HG02938 (cell line): Measurements from ENCODE around the gene SRGAP2B.
"Not testable (repeated sequence)": the region's sequence is repeated elsewhere in the genome, so short reads cannot be mapped to it uniquely, and the experiment has no call there.

Experiments used
- ATAC-seq: cut with Tn5 transposase; IDR thresholded peaks from one replicate; pipeline ENCODE4 v1.9.1; 2021; ENCODE audit warnings: mild to moderate bottlenecking, moderate library complexity; ENCODE audit not compliant: unreplicated experiment

SRGAP2B gene

DNA sequence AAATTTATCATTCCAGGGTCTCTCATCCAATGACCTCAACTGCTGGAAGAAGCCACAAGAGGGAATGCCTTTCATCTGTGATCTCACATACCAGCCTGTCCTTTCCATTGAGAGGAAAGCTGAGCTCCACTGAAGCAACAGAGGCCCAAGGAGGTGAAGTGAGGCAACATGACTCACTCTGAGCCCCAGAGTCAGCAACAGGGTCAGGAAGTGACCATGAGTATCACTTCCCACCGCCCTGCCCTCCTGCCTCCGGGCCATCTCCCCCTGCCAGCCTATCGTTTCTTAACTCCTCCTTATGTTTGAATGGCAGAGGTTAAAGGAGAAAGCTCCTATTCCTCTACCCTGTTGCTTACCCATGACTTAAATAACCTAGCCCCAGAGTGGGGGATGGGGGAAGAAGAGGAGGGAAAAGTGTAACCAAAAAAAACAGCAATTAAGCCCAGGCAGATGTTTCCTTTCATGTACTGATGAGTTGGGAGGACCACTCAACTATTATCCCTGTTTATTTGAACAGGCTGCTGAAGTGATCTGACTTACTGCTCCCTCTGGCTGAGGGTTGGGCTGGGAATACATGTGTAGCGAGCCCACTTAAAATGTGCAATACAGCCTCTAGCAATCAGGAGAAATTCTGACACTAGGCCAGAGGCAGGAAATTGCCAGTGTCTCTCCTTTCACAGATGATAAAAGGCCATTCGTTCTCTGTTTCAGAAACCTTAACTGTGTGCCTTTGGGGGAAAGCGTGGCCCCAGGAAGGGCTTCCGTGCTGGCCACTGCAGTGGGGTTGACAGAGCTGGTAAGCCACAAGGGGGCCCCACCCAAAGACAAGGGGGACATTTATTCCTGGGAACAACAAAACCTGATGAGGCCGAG lies 177.7 kb downstream of the SRGAP2B start:
- ATAC-seq: not testable (repeated sequence)

DNA sequence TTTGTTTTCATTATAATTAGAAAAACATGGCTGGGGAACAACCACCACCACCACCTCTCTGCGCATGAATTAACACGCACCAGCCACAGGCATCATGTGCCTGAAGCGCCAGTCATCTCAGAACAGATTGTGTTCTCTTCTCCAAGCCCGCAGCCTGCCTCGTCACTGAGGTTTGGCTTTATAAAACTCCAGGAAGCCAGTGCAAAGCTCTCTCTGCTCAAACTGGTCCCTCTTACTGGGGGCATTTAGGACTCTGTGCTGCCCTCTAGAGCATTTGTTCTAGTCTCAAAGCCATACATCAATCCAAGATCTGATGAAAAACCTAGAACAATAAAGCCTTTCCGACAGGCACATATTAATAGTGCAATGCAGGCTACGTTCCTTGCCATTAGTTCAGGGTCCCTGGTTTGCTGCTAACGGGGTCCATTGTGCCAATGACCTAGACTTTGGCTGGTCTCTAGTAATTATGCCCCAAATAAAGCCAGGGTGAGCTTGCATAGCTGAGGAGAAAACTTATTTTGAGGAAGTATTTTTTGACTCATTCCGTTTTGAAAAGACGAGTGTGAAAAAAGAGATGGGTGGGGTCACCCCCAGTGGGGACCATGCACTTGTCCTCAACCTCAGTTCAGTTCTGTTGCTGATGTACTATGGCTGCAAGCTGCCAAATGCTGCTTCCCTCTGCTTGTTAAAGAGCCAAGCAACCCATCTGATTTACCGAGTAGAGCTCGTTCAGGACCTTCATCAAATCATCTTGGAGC lies 181.0 kb downstream of the SRGAP2B start:
- ATAC-seq: peak; percentile 48

DNA sequence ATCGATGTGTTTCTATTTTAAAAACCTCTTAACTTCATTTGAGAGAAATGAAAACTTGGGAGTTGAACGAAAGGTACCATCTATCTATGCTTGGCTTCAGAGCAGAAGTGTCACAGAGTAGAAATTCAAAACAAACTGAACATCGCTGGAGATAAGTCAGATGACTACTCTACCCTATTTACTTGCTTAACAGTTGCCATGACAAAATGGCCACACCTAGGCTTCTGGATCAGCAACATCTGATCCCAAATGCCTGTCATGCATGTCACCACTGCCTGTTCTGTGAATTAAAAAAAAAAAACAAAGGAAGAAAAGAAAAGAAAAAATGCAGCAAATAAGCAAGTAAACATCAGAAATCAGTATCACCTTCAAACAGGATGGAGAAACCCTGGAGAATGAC lies 181.7 kb downstream of the SRGAP2B start:
- ATAC-seq: not testable (repeated sequence)

DNA sequence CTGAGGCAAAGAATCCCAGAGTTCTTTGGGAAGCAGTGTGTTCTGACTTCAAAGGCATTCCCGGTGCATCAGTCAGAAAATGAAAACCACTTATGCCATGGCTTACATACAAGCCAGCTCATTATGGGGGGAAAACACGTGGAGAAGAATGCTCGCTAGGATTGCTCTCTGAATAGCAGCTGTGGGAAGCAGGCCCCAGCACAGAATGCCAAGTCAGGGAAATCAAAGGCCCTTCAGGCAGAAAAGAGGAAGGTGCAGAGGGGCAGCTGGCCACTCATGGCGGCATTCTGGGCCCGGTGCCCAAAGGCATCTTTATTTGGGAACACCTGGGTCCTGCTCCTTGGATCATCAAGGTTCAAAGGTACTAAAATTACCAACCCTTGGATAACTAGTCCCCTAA lies 184.4 kb downstream of the SRGAP2B start:
- ATAC-seq: not testable (repeated sequence)

DNA sequence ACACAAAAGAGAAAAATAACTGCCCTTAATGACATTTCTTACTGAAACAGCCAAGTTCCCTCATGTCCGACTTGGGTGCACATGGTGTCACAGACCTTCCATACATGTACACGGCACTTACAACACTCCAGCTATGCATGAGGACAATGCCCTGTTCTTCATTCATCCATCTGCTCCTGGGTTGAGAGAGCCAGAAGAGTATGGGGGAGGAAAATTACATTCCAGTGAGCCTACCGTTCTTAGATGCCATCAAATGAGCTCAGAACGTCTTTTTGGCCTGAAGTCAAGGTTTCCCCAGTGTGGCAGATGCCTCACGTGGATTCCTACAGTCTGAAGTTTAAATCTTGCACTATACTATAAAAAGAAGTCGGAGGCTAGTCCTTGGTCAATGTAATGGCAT lies 194.3 kb downstream of the SRGAP2B start:
- ATAC-seq: not testable (repeated sequence)

DNA sequence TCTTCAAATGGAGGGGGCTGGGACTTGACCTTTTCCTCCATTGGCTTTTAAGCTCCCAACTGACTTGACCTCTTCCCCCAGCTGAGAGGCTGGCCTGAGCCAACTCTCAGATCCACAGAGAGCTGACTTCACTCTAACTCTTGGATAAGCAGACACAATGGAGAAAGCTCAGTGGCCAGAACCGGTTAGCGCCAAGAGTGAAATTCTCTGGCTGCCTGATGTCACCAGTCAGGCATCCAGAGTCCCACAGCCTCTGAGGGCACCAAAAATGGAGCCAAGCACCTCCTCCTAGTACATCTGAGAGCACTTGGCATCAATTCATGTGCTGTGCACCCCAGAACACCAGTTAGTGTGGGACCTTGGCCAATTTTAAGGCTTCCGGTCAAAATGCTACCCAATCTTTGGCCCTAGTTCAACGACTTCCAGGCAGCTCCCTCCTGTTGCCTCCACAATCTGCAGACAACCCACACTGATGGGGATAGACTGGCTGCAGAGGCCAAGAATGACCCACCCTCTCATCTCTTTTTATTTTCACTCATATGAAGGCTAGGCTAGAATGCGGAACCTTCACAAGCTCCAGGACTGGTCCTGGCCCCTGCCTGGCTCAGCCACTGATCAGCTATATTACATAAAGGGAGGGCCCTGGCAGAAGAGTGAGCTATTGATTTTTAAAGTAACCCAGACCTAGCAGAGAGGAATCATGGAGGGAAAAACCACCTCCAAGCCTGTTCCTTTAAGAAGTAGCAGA lies 200.5 kb downstream of the SRGAP2B start:
- not testable (repeated sequence) for ATAC-seq

DNA sequence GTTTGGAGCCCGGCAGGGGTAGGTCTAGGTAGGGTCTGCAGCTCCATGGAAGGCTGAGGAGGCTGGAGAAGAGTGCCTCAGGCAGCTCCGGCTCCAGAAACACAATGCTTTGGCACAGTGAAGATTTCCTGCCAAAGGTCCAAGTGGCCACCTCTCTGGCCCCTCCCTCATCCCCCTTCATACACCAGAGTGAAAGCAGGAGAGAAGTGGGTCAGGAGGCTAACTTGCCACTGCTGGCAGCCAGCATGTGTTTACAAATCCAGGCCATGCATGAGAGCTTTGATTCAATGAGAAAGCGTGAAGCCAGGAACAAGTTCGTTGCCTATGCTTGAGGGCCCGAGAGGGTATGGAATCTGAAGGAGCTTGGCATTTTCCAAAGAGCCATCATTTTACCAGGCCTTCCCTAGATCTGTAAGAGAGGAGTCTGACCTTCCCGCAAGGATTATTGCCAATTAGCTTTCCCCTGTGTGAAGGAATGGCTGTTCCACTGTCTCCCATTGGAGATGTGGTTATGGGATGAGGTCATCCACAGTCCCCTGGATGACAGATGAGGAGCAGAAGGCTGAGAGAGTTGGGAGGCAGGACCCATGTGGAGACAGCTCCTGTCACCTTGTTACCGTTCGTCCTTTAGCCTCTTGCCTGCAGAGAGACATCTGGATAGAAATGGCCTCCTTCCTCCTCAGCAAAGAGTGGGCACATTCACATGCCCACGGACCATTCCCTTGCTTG lies 201.3 kb downstream of the SRGAP2B start:
- not testable (repeated sequence) for ATAC-seq

DNA sequence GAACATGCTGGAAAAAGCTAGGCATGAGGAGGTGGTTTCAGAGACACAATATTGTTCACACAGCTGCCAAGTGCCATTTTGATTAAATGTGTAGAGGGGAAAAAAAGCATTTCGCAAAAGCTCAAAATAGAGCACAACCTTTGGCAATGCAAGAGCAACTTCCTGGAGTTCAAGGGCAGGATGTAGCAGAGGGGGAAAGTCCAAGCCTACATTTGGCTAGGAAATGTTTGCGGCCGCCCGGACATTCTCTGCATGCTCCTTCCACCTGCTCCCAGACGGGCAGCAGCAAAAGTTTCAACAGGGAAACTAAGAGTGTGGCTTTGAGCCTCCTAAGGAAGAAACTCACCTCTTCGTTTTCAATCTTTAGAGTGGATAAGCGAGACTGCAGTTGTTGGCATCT lies 202.1 kb downstream of the SRGAP2B start:
- ATAC-seq: not testable (repeated sequence)

DNA sequence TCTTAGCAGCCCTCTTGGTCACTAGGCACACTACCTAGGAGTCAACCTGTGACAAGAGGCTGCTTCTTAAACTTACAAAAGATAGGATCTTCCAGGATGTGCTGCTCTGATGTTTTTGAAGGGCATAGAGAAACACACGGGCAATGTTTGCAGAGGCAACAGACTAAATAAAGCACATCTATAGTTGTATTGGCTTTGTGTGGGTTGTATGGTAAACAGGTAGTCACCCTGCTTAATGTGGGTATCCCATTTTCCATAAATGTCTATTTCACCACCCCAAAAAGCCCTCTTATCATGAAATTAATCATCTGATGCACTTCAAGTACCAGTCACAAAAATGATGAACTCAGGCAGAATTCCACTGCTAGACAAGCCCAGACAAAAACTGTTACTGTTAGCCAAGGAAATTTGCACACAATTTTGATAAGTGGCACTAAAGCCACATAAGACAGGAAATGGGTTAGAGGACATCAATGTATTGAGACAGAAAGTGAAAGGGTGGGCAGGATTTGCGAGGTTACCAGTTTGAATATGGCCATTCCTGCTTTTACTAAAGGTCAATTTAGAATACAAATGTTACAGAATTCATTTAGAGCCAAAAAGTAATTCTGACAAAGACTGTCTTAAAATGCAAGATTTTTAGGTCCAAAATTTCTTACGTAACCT lies 205.5 kb downstream of the SRGAP2B start:
- not testable (repeated sequence) for ATAC-seq

DNA sequence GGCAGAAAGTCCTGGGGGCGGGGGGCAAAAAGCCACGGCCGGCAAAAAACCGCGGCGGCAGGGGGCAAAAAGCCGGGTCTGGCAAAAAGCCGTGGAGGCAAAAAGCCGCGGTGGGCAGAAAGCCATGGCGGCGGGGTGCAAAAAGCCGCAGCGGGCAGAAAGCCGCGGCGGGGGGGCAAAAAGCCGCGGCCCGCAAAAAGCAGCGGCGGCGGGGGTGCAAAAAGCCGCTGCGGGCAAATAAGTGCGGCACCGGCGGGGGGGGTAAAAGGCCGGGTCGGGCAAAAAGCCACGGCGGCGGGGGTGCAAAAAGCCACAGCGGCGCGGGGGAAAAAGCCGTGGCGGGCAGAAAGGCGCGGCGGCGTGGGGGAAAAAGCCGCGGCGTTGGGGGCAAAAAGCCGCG lies 212.1 kb downstream of the SRGAP2B start:
- ATAC-seq: not testable (repeated sequence)

DNA sequence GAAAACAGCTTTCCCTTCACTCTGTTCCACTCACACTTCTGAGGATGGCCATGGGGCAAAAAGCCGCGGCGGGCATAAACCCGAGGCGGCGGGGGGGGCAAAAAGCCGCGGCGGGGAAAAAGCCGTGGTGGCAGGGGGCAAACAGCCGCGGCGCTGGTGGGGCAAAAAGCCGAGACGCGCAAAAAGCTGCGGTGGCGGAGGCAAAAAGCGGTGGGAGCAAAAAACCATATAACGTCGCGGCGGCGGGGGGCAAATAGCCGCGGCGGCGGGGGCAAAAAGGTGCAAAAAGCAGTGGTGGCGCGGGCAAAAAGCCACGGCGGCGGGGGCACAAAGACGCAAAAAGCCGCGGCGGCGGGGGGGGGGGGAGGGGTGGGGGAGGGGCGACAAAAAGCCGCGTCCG lies 212.8 kb downstream of the SRGAP2B start:
- ATAC-seq: not testable (repeated sequence)

DNA sequence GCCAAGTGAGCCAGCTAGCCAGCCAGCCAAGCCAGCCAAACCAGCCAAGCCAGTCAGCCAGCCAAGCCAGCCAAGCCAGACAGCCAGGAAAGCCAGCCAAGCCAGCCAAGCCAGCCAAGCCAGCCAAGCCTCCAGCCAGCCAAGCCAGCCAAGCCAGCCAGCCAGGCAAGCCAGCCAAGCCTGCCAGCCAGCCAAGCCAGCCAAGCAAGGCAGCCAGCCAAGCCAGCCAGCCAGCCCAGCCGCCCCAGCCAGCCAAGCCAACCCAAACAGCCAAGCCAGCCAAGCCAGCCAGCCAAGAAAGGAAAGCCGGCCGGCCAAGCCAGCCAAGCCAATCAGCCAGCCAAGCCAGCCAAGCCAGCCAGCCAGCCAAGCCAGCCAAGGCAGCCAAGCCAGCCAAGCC lies 236.5 kb downstream of the SRGAP2B start:
- ATAC-seq: not testable (repeated sequence)
